NCI-H2029 treated with DMSO at 0.1 percent for 48 hours (cell line): ENCODE results near the gene TRPV6.

Source experiments
- DNase-seq: peaks from one replicate; lab custom pipeline; 2025; lab: John Stamatoyannopoulos, UW

The TRPV6 gene

DNA sequence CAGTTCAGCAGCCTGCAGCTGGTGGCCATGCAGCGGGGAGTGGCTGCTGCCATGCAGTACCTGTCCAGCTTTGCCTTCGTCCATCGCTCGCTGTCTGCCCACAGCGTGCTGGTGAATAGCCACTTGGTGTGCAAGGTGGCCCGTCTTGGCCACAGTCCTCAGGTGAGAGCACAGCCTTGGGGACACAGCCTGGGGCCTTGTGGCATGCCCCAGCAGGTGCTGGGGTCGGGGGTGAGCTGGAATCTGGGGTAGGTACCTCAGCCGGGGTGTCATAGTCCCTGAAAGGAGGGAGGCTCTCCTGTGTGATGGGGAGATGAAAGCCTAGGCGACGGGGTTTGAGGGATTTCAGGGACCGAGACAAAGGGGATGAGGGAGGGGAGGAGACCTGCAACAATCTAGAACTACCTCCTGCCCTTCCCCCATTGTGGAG lies 16.5 kb downstream of the TRPV6 start:
- DNase-seq, result no peak

DNA sequence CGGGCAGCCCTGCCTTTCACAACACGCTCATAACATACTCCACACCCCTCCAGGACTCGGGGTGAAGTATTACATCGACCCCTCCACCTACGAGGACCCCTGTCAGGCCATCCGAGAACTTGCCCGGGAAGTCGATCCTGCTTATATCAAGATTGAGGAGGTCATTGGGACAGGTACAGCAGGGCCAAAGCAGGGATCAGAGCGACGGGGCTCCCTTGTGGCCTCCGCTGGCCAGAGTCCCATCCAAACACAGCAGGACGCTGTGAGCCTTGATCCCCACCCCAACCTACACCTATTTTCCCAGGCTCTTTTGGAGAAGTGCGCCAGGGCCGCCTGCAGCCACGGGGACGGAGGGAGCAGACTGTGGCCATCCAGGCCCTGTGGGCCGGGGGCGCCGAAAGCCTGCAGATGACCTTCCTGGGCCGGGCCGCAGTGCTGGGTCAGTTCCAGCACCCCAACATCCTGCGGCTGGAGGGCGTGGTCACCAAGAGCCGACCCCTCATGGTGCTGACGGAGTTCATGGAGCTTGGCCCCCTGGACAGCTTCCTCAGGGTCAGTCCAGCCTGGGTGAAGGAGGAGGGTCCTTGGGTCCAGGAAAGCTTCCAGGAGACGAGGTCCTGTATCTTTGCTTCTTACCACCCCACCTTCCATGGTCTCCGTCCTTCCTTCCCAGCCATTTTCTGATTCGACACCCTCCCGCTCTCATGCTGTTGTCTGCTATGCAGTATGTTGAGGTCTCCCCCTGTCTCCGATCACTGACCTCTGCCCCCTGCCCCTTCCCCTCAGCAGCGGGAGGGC lies 17.2 kb downstream of the TRPV6 start:
- DNase-seq, result no peak

DNA sequence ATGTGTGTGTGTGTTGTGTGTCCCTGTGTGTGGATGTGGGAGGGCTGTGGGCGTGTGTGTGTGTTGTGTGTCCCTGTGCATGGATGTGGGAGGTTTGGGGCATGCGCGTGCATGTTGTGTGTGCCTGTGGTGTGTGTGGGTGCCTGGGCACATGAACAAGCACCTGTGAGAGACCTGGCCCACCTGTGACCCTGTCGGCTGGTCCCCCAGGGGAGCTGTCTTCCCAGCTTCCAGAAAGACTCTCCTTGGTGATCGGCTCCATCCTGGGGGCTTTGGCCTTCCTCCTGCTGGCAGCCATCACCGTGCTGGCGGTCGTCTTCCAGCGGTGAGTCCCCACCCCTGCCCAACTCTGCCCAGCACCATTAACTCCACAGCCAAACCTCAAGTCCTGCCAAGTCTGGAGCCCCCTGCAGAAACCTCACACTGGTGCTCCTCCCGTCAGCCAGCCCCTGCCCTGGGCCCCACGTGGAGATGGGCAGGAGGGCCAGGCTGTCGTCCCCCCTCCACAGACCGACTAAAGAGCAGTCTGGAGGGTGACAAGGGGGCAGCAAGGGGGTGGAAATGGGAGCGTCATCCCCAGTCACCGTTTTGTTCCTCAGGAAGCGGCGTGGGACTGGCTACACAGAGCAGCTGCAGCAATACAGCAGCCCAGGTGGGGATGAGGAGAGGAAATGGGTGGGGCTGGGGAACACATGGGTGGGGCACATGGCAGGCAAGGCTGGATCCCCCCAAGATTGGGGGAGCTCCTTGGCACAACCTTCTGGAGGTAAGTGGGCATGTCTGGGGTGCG lies 18.0 kb downstream of the TRPV6 start:
- no peak for DNase-seq

DNA sequence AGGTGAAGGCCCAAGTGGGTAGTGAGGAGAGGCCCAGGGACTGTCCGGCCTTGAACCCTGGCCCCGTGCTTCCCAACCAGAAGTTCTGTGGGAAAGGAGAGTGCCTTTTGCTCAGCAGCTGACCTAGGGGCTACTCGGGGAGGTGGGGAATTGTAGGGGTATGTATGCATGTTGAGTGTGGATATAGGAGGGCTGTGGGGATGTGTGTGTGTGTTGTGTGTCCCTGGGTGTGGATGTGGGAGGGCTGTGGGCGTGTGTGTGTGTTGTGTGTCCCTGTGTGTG lies 18.5 kb downstream of the TRPV6 start:
- no peak for DNase-seq

DNA sequence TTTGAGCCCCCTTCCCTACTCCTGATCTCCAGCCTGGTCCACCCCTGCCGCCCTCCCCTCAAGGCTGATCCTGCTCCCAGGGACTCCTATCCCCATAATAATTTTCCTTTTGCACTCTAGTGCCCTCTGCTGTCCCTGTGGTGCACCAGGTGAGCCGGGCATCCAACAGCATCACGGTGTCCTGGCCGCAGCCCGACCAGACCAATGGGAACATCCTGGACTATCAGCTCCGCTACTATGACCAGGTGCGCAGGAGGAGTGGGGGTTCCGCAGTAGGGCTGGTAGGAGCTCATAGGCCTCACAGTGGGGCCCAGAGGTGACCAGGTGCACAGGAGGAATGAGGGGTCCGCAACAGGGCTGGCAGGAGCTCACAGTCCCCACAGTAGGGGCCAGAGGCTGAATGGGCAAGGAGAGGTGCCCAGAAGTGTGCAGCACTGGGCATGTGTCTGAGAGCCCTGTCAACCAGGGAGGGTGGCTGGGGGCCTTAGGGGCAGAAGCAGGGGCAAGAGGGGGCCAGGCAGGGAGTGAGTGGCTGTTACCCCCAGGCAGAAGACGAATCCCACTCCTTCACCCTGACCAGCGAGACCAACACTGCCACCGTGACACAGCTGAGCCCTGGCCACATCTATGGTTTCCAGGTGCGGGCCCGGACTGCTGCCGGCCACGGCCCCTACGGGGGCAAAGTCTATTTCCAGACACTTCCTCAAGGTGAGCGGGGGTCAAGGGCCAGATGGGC lies 19.0 kb downstream of the TRPV6 start:
- DNase-seq, result no peak

DNA sequence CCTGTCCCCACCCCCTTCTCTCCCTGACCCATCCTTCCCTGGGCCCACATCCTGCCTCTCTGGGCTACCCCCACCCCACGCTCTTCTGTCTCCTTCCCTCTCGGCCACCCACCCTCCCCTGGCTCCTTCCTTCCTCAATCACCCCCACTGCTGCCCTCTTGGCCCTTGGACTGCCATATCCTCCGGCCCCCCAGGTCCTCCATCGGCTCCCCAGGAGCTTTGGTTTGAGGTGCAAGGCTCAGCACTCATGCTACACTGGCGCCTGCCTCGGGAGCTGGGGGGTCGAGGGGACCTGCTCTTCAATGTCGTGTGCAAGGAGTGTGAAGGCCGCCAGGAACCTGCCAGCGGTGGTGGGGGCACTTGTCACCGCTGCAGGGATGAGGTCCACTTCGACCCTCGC lies 19.8 kb downstream of the TRPV6 start:
- no peak for DNase-seq

DNA sequence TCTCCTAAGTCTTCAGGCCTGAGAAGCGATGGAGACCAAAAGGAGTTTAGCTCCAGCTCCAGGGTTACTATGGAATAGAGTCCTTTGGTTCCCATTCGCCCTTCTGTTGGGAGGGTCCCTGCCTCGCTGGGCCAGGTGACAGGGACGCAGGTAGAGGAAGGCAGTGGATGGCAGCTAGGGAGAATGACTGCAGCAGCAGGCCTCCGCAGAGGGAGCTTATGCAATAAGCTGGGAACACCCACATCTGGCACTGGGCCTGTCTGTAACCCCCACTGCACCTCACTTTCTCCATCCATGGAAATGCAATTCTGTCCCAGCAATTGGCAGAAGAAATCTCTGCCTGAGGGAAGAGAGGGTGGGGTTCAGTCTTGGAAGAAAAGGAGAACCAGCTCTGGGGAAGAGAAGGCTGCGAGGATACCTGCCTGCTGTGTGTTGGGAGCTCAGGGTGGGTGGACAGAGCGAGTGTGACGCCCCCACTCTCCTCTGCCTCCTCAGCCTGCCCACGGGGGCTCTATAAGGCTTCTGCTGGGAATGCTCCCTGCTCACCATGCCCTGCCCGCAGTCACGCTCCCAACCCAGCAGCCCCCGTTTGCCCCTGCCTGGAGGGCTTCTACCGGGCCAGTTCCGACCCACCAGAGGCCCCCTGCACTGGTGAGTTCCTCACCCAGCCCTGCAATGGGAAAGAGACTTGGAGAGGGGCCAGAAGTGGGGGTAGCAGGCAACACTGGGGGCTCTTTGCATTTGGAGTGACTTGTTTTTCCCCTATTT lies 20.4 kb downstream of the TRPV6 start:
- no peak for DNase-seq

DNA sequence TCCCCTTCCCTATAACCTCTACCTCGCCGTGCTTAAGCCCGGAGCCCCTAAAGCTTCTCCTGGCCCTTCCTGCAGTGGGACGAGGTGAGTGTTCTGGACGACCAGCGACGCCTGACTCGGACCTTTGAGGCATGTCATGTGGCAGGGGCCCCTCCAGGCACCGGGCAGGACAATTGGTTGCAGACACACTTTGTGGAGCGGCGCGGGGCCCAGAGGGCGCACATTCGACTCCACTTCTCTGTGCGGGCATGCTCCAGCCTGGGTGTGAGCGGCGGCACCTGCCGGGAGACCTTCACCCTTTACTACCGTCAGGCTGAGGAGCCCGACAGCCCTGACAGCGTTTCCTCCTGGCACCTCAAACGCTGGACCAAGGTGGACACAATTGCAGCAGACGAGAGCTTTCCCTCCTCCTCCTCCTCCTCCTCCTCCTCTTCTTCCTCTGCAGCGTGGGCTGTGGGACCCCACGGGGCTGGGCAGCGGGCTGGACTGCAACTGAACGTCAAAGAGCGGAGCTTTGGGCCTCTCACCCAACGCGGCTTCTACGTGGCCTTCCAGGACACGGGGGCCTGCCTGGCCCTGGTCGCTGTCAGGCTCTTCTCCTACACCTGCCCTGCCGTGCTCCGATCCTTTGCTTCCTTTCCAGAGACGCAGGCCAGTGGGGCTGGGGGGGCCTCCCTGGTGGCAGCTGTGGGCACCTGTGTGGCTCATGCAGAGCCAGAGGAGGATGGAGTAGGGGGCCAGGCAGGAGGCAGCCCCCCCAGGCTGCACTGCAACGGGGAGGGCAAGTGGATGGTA lies 21.5 kb downstream of the TRPV6 start:
- DNase-seq, result no peak

DNA sequence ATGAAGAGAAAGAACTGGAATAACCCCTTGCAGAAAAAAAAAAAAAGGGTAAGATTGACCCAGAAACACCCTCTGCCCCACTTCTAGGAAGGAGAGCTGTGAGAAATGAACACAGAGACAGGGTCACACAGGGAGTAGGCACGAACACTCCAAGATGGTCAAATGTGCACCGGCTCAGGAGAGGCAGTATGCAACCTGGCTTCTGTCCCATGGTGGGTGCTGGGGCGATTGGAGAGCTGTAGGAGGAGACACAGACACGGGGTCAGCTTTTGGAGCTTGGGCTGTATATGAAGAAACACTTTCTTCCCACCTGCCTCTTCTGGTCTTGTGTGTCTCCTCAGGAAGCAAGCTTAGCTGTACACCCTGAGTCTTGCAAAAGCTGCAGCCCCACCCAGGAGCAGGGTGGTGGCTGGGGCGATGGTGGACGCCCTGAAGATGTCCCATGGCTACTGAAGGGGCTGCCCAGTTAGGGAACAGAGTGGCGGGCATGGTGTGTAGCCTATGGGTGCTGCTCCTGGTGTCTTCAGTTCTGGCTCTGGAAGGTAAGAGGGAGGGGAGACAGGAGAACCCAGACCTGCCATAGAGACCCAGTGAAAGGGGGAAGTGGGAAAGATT lies 22.7 kb downstream of the TRPV6 start:
- no peak for DNase-seq

DNA sequence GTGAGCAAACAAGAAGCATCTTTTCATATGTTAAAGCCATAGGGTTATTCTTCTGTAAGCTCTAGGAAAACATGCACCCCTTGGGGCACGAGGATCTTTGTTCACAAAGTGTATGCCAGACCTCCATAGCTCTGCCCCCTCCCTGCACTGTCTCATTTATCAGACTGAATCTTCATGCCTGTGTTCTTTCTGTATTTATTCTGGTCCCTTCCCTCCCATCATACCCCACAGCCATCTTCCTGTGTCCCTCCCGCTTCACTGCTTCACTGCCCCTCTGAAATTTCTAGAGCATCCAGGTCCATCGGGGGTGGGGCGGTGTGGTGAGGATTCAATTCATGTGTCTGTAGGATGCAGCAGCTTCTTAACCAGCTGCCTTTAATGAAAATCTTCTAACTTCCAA lies 23.2 kb downstream of the TRPV6 start:
- DNase-seq, result no peak

DNA sequence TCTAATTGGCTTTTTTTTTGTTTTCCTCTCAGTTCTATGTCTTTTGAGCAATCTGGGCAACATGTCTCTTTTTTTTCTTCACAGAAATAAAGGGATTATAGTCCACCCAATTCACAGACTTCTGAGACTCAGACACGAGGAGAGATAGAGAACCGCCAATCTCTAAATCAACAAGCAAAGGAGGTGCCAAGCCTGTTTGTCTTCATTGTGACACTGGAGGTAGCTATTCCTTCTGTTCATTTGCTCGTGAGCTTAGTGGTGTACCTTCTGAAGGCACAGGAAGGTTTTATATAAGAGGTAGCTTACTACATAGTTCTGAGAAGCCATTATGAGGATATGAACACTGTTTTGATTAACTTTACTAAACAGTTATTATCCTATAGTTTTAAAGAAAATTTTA lies 24.6 kb downstream of the TRPV6 start:
- DNase-seq, result no peak

DNA sequence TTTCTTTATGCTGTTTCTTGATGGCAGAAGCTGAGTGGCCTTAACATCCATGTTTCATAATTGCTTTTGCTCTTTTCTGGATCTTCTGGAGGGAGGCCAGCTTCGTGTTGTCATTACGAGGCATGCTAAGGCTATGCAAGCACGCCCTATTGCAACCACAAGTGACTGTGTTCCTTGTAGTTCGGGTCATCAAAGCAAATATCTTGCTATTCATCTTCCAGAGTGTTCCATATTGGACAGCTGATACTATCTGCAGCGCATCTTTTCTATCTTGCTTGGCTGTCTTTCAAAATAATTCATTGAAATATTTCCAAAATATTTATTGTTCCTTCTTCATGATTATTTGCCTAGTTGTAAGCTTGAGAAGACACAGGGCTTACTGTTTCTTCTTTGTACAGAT lies 25.7 kb downstream of the TRPV6 start:
- no peak for DNase-seq

DNA sequence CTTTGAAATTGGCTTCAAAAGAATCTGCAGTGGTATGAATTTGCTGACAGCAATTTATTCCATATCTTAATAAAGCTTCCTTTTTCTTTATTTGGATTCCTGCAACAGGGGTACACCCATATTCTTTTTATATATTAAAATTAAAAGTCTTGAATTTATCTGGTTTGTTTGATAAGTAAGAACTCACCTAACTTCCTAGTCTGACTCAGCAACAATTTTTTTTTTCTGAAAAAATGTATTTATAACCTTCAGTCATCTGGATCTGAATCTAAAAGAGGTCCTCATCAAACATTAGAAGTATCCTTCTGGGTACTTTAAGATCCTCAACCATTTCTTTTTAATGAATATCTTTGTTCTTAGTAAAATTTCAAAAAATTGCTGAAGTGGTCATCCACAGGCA lies 26.1 kb downstream of the TRPV6 start:
- DNase-seq, result no peak

DNA sequence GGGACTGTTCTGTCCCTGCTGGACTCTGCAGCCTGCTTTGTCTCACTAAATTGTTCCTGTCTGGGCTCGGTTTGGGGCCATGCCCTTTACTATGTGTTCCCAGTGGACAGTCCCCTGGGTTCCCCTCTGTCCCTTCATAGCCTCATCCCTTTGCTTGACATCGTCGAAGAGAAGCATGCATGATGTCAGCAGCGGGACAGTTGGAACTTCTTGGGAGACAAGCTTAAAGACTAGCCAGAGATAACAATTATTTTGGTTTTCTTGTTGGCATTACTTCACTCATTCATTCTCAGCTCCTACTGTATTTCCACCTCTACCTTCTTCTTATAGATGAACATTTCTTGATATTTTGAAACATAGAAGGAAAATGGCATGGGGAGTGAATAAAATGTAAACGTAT lies 27.9 kb downstream of the TRPV6 start:
- no peak for DNase-seq

DNA sequence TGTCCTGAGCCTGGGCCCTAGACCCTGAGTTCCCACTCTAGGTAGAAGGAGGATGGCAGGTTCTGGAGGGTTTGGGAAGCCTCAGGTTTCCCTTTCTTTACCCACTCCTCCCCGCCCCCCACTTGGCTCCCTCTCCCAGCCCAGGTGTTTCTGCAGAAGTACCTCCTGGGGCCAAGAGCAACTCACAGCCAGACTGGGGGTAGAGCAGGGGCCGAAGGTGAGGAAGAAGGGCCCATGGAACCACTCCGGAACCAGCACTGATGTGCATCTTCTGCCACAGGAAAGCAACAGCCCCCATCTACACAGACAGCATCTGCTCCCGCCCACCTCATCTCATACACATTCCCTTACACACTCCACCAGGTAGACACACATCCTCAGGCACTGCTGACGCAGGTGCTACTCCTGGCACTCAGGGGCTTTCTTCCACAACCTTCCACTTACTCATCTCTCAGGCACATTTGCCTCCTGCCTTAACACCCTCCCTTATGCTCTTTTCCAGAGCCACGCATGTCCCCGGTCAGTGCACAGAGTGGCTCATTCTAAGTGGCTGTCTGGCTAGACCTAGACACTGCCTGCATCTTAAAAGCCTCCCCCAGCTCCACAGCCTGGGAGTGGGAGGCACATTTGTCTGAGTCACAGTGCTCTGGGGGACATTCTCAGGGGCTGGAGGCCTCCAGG lies 28.8 kb downstream of the TRPV6 start:
- no peak for DNase-seq

DNA sequence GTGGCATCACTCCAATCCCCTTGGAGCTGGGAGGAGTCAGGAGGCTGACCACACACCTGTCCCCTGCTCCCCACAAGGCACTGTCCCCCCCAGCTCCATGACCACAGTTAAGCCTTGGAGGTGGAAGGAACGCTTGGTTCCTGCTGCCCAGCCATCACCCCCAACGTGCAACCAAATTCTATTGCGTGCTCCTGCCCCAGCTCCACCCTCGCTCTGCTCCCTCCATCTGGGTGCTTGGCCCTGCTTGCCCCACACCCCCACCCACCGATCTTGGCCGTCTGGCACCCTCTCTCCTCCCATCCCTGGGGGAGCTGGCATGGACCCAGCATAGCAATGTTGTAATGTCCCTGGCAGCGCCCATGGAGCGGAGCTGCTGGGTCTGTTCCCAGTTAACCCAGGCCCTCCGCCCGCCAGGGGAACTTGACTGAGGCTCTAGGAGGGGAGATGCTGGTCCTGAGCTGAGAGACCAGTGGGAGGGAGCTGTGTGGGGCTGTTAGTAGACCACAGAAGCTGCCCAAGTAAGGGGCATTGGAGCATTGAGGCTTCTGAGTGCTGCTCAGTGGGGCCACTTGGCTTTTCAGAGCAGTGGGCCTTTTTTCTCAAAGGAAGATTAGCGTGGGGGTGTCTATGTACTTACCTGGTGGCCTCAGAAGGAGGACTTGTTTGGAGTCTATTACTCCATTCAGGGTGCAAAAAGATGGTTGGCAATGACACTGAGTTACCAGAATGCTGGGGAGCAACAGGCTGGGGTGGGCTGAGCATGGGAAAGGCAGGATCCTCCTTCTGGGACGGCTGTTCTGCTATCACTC lies 29.6 kb downstream of the TRPV6 start:
- no peak for DNase-seq

DNA sequence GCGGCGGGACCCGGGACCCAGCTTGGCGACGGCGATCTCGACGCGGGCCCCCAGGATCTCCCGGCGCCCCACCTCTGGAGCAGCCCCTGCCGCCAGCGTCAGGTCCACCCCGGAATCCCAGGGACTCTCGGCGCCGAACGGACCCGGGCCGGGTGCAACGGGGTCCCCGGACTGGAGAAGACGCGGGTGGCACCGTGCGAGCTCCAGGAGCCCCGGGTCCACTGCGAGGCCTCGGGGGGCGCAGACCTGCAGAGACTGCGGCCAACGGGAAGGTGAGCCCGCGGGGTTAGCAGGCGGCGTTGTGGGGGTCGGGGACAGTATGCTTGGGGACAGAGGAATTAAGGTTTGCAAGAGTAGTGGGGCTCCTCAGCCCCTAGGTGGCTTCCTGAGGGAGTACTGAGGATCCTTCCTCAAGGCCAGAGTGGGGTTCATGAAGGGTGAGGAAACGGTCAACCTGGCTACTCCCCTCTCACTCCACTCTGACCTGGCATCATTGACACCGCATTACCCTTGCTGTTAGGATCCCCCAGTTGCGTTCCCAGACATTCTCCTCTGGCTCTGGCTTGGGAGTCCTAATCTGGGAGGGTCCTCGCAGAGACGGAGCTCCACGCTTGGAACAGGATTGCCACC lies 30.3 kb downstream of the TRPV6 start:
- DNase-seq, result no peak

DNA sequence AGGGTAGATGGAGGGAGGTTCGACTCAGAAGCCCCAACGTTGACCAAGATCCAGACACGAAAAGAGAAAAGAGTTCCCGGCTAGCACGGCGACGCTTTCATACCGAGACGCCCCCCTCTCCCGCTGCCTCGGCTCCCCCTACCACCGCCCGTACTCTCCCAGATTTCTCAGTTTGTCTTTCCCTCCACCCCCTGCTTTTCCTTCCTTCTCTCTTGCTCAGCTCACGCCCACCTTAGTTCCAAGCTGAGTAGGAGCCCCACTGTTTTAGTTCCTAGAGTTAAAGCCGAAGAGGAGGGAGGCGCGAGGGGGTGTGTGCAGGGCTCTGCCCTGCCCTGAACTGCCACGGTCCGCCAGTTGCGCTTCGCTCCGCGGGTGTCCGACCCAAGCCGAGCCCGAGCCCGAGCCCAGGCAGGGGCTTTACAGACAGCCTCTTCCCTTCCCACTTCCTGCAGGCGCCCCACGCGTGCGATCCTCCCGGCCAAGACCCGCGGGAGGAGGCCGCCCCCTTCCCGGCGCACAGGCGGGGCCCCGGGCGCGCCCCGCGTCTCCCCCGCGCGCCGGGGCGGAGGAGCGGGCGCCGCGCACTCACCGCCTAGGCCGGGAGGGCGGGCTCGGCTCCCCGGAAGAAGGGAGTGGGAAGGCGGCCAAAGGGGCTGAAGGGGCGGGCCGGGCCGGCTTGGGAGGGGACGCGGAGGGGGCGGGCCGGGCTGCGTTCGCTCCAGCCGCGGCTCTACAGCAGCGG lies 31.0 kb downstream of the TRPV6 start, which contains the start of gene EPHB6:
EPHB6 (plus strand) TSS at position 705 of the 742 bp plus-strand sequence. CDS start 8,152 bp downstream, outside the sequence.
- peak; percentile 28 for DNase-seq
